CD14-positive monocyte (primary cell): ENCODE measurements around the gene TMEM26. TPM values are rescaled to one million over a fixed set of nuclear protein-coding genes. Genes with fewer than 3 reads are reported as not detected.
A peak's percentile ranks its signal among the peaks of the same experiment; 100 is the strongest.

Source experiments
- DNase-seq, 3 donors: peaks; one replicate each; pipeline ENCODE4 v3.0.0-alpha.2; 2011 to 2022
- H2AFZ ChIP-seq: 2 replicates; pipeline ENCODE4 v1.6.0; 2012; ENCODE audit warnings: mild to moderate bottlenecking, low read depth, low read length, inconsistent platforms; ENCODE audit not compliant: insufficient read depth, poor library complexity, severe bottlenecking
- H3K27ac ChIP-seq, 2 donors: 1 replicate in 1 of 2; 2 replicates in 1 of 2; pipeline ENCODE4 v1.5.1; 2012 to 2013; ENCODE audit warnings: low read length in 2 of 2, control low read depth in 1 of 2, inconsistent platforms in 1 of 2, low read depth in 1 of 2, mild to moderate bottlenecking in 1 of 2
- H3K27me3 ChIP-seq, 2 donors: one replicate each; pipeline versions ENCODE4 v1.6.0 to v1.6.1; 2011 to 2013; ENCODE audit warnings: low read length in 2 of 2; ENCODE audit not compliant: control insufficient read depth in 2 of 2, insufficient read depth in 2 of 2
- H3K36me3 ChIP-seq, 2 donors: replicated peaks in 1 of 2; 1 replicate in 1 of 2; 2 replicates in 1 of 2; pipeline versions ENCODE4 v1.5.1 to v1.6.1; 2012 to 2013; ENCODE audit warnings: low read length in 2 of 2, control low read depth in 1 of 2, inconsistent platforms in 1 of 2, mild to moderate bottlenecking in 1 of 2; ENCODE audit not compliant: insufficient read depth in 2 of 2, control insufficient read depth in 1 of 2
- H3K4me1 ChIP-seq, 2 donors: 1 replicate in 1 of 2; 2 replicates in 1 of 2; pipeline versions ENCODE4 v1.5.1 to v1.6.1; 2012 to 2013; ENCODE audit warnings: low read length in 2 of 2, control low read depth in 1 of 2, inconsistent platforms in 1 of 2, mild to moderate bottlenecking in 1 of 2, moderate library complexity in 1 of 2; ENCODE audit not compliant: insufficient read depth in 2 of 2, control insufficient read depth in 1 of 2
- H3K4me2 ChIP-seq: replicated peaks from 2 replicates; pipeline ENCODE3; 2012; ENCODE audit warnings: low read length, moderate library complexity, mild to moderate bottlenecking; ENCODE audit not compliant: poor library complexity, severe bottlenecking; ENCODE audit errors: extremely low read depth
- H3K4me3 ChIP-seq, 3 experiments: fragments of 200-600 bp in 1 of 3; sonication (generic) in 1 of 3; replicated peaks in 1 of 3; 1 replicate in 2 of 3; 2 replicates in 1 of 3; pipeline ENCODE4 v1.5.1; 2011 to 2013; ENCODE audit warnings: low read length in 3 of 3, mild to moderate bottlenecking in 3 of 3, control low read depth in 2 of 3, low read depth in 2 of 3, inconsistent platforms in 1 of 3, moderate library complexity in 1 of 3
- H3K79me2 ChIP-seq: 2 replicates; pipeline ENCODE4 v1.6.0; 2012; ENCODE audit warnings: mild to moderate bottlenecking, control low read depth, inconsistent platforms, low read length, moderate library complexity; ENCODE audit not compliant: insufficient read depth
- H3K9ac ChIP-seq: 2 replicates; pipeline ENCODE4 v1.6.0; 2017; ENCODE audit warnings: low read length, mild to moderate bottlenecking; ENCODE audit not compliant: insufficient read depth, poor library complexity, severe bottlenecking
- H3K9me3 ChIP-seq, 2 donors: replicated peaks in 1 of 2; 1 replicate in 1 of 2; 2 replicates in 1 of 2; pipeline versions ENCODE4 v1.5.1 to v1.6.1; 2012 to 2013; ENCODE audit warnings: low read length in 2 of 2, control low read depth in 1 of 2; ENCODE audit not compliant: control insufficient read depth in 1 of 2, insufficient read depth in 1 of 2
- H4K20me1 ChIP-seq: 2 replicates; pipeline ENCODE4 v1.6.0; 2012; ENCODE audit warnings: mild to moderate bottlenecking, low read length, control low read depth, moderate library complexity; ENCODE audit not compliant: insufficient read depth
- H3K27ac Mint-ChIP-seq, 7 donors: one replicate each; pipeline ENCODE4 v1.8.0; 2020; ENCODE audit warnings: mild to moderate bottlenecking in 7 of 7, mixed read lengths in 7 of 7, moderate library complexity in 6 of 7, inconsistent platforms in 2 of 7
- H3K27me3 Mint-ChIP-seq, 3 donors: one replicate each; pipeline ENCODE4 v1.8.0; 2021 to 2022; ENCODE audit warnings: low read depth in 3 of 3, mild to moderate bottlenecking in 3 of 3, mixed read lengths in 3 of 3, moderate library complexity in 3 of 3, inconsistent platforms in 1 of 3
- H3K36me3 Mint-ChIP-seq, 2 donors: one replicate each; pipeline ENCODE4 v1.8.0; 2020; ENCODE audit warnings: mixed read lengths in 2 of 2, inconsistent platforms in 1 of 2, mild to moderate bottlenecking in 1 of 2
- H3K4me1 Mint-ChIP-seq: one replicate; pipeline ENCODE4 v1.8.0; 2020; ENCODE audit warnings: mild to moderate bottlenecking, mixed read lengths
- H3K4me3 Mint-ChIP-seq, 2 donors: one replicate each; pipeline ENCODE4 v1.8.0; 2020; ENCODE audit warnings: mild to moderate bottlenecking in 2 of 2, mixed read lengths in 2 of 2, moderate library complexity in 1 of 2
- H3K9me3 Mint-ChIP-seq, 7 donors: one replicate each; pipeline ENCODE4 v1.8.0; 2020 to 2022; ENCODE audit warnings: mixed read lengths in 7 of 7, mild to moderate bottlenecking in 6 of 7, moderate library complexity in 6 of 7, inconsistent platforms in 2 of 7
- CTCF ChIP-seq: fragments of 200-600 bp; IDR thresholded peaks from one replicate; pipeline ENCODE4 v1.8.0; 2022; ENCODE audit warnings: antibody characterized with exemption, mild to moderate bottlenecking
- WGBS: methylation state at CpG from one replicate; pipeline ENCODE4 v1.1.5; 2013; ENCODE audit warnings: missing lambda C conversion rate; ENCODE audit not compliant: insufficient coverage; 5-methylcytosine and 5-hydroxymethylcytosine counted together
- intact Hi-C, 2 donors: fragments of 100-400 bp; cut with micrococcal nuclease; formaldehyde crosslinking; loops; one replicate each; pipeline versions ENCODE4 v1.15.0 to v1.15.1; 2023
- polyA plus RNA-seq, 3 donors: library from polyadenylated mRNA; depleted of rRNA in 1 of 3; unstranded in 2 of 3; stranded (reverse) in 1 of 3; fragments of 300-500 nt in 2 of 3; fragments of >200 nt in 1 of 3; fragmentation: Illumina TruSeq in 2 of 3; gene quantifications; 1 replicate in 2 of 3; 2 replicates in 1 of 3; pipeline ENCODE4 v1.2.3, GENCODE V29; 2012 to 2021

The TMEM26 gene
- polyA plus RNA-seq, 3 donors = not detected

GRCh38 chr10:61492364-61492995, 39.3 kb upstream of the TMEM26 start:
- Mint-ChIP-seq H3K4me1 (peaks cover 5% of the 10 kb centered on the region), H3K9me3 (peaks cover 0 to 9% (median 4%) of the 10 kb centered on the region in 7 donors), H3K27me3 (peaks cover 0 to 2% (median 0%) of the 10 kb centered on the region in 3 donors), H3K36me3 (no peaks in the 10 kb centered on the region), H3K27ac (no peak overlapping the region), H3K4me3 (no peak overlapping the region)
- no peak for TF ChIP-seq CTCF
- Histone ChIP-seq H3K4me2 (no peak overlapping the region), H3K9ac (no peak overlapping the region), H3K27ac (no peak overlapping the region), H3K9me3 (no peaks in the 10 kb centered on the region), H3K4me1 (no peaks in the 10 kb centered on the region), H2AFZ (no peak overlapping the region), H4K20me1 (no peaks in the 10 kb centered on the region), H3K4me3 (no peak overlapping the region), H3K27me3 (no peaks in the 10 kb centered on the region), H3K36me3 (no peaks in the 10 kb centered on the region), H3K79me2 (no peaks in the 10 kb centered on the region)
- DNase-seq = no peak
- no CpG with 5 or more reads among the region's 2 CpGs for WGBS
- intact Hi-C loops = no loop called here

- no peaks in the 10 kb centered on the region for H3K79me2 ChIP-seq
- Mint-ChIP-seq H3K4me3 (peak overlapping the region in 1 of 2 donors; percentile 3), H3K36me3 (peaks cover 0 to 3% of the 10 kb centered on the region in 2 donors), H3K9me3 (peaks cover 0 to 6% (median 3%) of the 10 kb centered on the region in 7 donors), H3K27ac (peak overlapping the region in 4 of 7 donors; percentile 1 to 45 (median 26)), H3K27me3 (peaks cover 12 to 15% (median 15%) of the 10 kb centered on the region in 3 donors), H3K4me1 (peaks cover 18% of the 10 kb centered on the region)
- no peak overlapping the region for H2AFZ ChIP-seq
- no peak for TF ChIP-seq CTCF
- H3K9me3 ChIP-seq = no peaks in the 10 kb centered on the region
- H3K27ac ChIP-seq = no peak overlapping the region
- DNase-seq = no peak
- H3K4me3 ChIP-seq = no peak overlapping the region
- intact Hi-C loops = no loop called here
- H3K9ac ChIP-seq = no peak overlapping the region
- no peaks in the 10 kb centered on the region for H4K20me1 ChIP-seq
- H3K4me1 ChIP-seq = peaks cover 7 to 11% of the 10 kb centered on the region in 2 donors
- 81% methylated on average over 3 of the region's 5 CpGs for WGBS
- H3K27me3 ChIP-seq = peaks cover 16 to 23% of the 10 kb centered on the region in 2 donors
- H3K4me2 ChIP-seq = no peak overlapping the region
- H3K36me3 ChIP-seq = no peaks in the 10 kb centered on the region
These were observed 34.3 kb upstream of the TMEM26 start for GRCh38 chr10:61487506-61487905.
